SH-SY5Y (cell line): ENCODE measurements around the gene CLP1.

Source experiments
- GATA2 ChIP-seq: IDR thresholded peaks from 2 replicates; pipeline ENCODE4 v1.6.1; 2011; ENCODE audit warnings: mild to moderate bottlenecking, low read depth, low read length
- GATA3 ChIP-seq: IDR thresholded peaks from 2 replicates; pipeline ENCODE4 v1.6.1; 2011; ENCODE audit warnings: low read depth, mild to moderate bottlenecking, low read length, moderate library complexity

DNA sequence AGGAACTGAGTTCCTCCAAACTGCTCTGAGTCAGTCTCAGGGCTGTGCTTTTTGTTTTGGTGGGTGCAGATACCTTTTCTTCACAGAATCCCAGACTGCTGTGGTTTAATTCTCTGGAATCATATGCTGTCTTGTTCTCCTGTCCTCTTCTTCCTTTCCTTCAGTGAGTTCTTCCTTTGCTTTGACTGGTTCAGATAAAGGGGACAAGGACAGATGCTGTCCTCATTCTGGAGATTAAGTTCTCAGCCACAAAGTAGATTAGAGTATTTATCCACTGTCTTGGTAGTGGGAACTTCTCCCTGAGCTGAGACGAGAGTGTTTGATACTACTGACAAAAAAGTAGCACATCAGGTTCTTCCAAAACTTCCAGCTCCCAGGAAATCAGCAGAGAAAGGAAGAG lies 23.6 kb downstream of the CLP1 start:
- TF ChIP-seq GATA2 (no peak), GATA3 (no peak)
